ENCODE data around the gene KRT16. TPM values are rescaled to one million over a fixed set of nuclear protein-coding genes. Genes with fewer than 3 reads are reported as not detected.

Gene KRT16
- total and polyA plus RNA-seq, 2 donors (not counting 1 experiment from before 2014, with no cell fraction given): not detected

DNA sequence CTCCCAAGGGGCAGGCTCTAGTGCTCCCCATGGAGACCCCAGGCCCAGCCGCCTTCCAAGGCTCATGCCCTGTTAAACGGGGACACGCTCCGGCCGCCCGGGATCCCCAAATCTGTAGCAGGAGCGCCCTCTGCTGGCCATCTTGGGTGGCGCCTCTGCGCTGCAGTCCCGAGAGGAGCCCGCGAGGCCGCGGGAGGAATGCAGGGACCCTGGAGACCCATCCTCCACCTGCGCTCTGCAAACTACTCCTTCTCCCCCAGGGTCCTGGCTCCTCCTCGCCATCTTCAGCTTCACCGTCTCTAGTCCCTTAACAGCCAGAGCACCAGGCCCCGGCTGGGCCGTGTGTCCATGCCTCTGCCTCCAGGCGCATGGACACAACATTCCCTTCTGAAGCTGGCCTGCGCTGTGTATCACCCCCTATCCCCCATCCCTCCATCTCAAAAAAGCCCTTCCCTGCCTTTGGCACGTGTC is 35.4 kb upstream of the KRT16 start:
- Histone ChIP-seq H3K4me1 (ENCODE audit: control insufficient read depth in 2 of 2, insufficient read depth in 2 of 2, low read length in 2 of 2) (peaks cover 9 to 18% of the 10 kb centered on the region in 2 donors), H3K9ac (ENCODE audit: low read length) (peak overlapping the region; percentile 64), H3K27me3 (replicated peaks in 1 of 4; ENCODE audit: control extremely low read depth in 1 of 4, control insufficient read depth in 3 of 4, insufficient read depth in 4 of 4, low read length in 3 of 4) (peaks cover 0 to 5% (median 1%) of the 10 kb centered on the region in 4 experiments), H3K79me2 (ENCODE audit: control insufficient read depth, insufficient read depth, low read length) (no peaks in the 10 kb centered on the region), H4K20me1 (ENCODE audit: control insufficient read depth, insufficient read depth, low read length, poor library complexity, severe bottlenecking) (no peaks in the 10 kb centered on the region), H3K36me3 (replicated peaks in 1 of 2; ENCODE audit: control extremely low read depth in 1 of 2, control insufficient read depth in 1 of 2, extremely low read depth in 1 of 2, insufficient read depth in 2 of 2, low read length in 1 of 2) (no peaks in the 10 kb centered on the region), H3K4me2 (replicated peaks; ENCODE audit: low read depth, low read length, poor library complexity, severe bottlenecking) (peak overlapping the region; percentile 95), H3K27ac (ENCODE audit: low read length in 2 of 2) (peak overlapping the region in 1 of 2 donors; percentile 17), H3K9me3 (ENCODE audit: control extremely low read depth in 1 of 3, control insufficient read depth in 2 of 3, insufficient read depth in 1 of 3, low read length in 2 of 3) (no peaks in the 10 kb centered on the region), H3K4me3 (ENCODE audit: control extremely low read depth in 1 of 5, extremely low read depth in 1 of 5, insufficient read depth in 1 of 5, low read depth in 2 of 5, low read length in 4 of 5) (peak overlapping the region; percentile 23 to 74 (median 55)), H2AFZ (ENCODE audit: insufficient read depth, low read depth, low read length, poor library complexity, severe bottlenecking) (peak overlapping the region; percentile 91)
- DNase-seq: peak; percentile 89
- peak; percentile 68 for ATAC-seq (ENCODE audit: low read depth)
- peak overlapping the region; percentile 16 for H3K27ac Mint-ChIP-seq
- H3K4me3 Mint-ChIP-seq: peak overlapping the region; percentile 60
- no peak for TF ChIP-seq EZH2 (IDR thresholded peaks at IDR 0.05; ENCODE audit: borderline replicate concordance, insufficient read depth, low read depth, low read length, poor library complexity, severe bottlenecking)
- TF ChIP-seq, protein P1, sequence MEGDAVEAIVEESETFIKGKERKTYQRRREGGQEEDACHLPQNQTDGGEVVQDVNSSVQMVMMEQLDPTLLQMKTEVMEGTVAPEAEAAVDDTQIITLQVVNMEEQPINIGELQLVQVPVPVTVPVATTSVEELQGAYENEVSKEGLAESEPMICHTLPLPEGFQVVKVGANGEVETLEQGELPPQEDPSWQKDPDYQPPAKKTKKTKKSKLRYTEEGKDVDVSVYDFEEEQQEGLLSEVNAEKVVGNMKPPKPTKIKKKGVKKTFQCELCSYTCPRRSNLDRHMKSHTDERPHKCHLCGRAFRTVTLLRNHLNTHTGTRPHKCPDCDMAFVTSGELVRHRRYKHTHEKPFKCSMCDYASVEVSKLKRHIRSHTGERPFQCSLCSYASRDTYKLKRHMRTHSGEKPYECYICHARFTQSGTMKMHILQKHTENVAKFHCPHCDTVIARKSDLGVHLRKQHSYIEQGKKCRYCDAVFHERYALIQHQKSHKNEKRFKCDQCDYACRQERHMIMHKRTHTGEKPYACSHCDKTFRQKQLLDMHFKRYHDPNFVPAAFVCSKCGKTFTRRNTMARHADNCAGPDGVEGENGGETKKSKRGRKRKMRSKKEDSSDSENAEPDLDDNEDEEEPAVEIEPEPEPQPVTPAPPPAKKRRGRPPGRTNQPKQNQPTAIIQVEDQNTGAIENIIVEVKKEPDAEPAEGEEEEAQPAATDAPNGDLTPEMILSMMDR (IDR thresholded peaks at IDR 0.05): peak; percentile 84
- WGBS (ENCODE audit: insufficient coverage): 2% methylated on average over 22 of the region's 22 CpGs
- H3K9me3 Mint-ChIP-seq (ENCODE audit: insufficient read depth): no peaks in the 10 kb centered on the region
- POLR2A ChIA-PET: interaction anchor here (0.8 to 1.6 kb wide), 4 partner anchors 15 to 316 kb away, joined by 3 to 13 read pairs (median 9); no protein-coding TSS in a partner anchor
- H3K27me3 Mint-ChIP-seq: no peaks in the 10 kb centered on the region
- intact Hi-C loops (cut with micrococcal nuclease): loop anchor here (1.0 to 5.0 kb wide), 6 partner anchors 18 to 1026 kb away; no protein-coding TSS in a partner anchor
- CTCF ChIA-PET: interaction anchor here (0.8 to 11.9 kb wide), 44 partner anchors 9 to 1365 kb away, joined by 3 to 438 read pairs (median 4); partner anchors contain the start of genes EIF1 and KRT36
- peaks cover 12% of the 10 kb centered on the region for H3K4me1 Mint-ChIP-seq

All from B cell (primary cell).